ENCODE measurements around the gene DOK3. TPM values are rescaled to one million over a fixed set of nuclear protein-coding genes. Genes with fewer than 3 reads are reported as not detected.

DOK3 gene
- total and polyA plus RNA-seq, 2 of the 13 experiments (the other 11 are each of a cell fraction or from before 2014, with no cell fraction given): 1.4 to 1.5 TPM

DNA sequence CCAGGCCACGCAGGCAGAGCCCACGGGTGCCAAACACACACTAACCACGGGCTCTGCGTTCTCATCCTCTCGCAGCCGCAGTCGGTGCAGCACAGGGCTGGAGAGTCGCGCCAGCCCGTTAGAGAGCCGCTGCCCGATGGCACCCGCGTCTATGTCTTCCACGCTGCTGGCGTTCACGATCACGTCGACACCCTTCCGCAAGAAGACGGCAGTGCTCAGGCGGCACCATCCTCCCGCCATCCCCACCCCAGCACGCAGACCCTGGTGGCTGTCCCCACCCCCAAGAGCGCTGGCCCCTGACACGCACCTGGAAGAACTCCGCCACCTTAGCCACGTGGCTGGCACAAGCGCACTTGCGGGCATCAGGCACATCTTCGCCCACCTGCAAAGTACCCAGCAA, 42.2 kb downstream of the DOK3 start:
- Histone ChIP-seq H3K9me3 (ENCODE audit: low read length) (no peaks in the 10 kb centered on the region), H3K9ac (ENCODE audit: insufficient read depth, low read depth, low read length) (no peak overlapping the region), H3K36me3 (replicated peaks in 1 of 2; ENCODE audit: control insufficient read depth in 1 of 2, insufficient read depth in 2 of 2, low read length in 2 of 2) (peaks cover 3 to 16% of the 10 kb centered on the region in 2 experiments; a peak in 3 of 5 replicates), H3K27me3 (ENCODE audit: control insufficient read depth in 1 of 2, insufficient read depth in 2 of 2, low read length in 2 of 2) (no peaks in the 10 kb centered on the region), H2AFZ (ENCODE audit: low read length) (no peak overlapping the region), H3K27ac (ENCODE audit: extremely low read length, insufficient read depth, low read length) (no peak overlapping the region), H3K4me1 (ENCODE audit: insufficient read depth, low read length) (peaks cover 15% of the 10 kb centered on the region), H4K20me1 (ENCODE audit: insufficient read depth, low read length) (peaks cover 9% of the 10 kb centered on the region; the same call in 1 of the 2 replicates), H3K79me2 (ENCODE audit: insufficient read depth, low read length) (peaks cover 3% of the 10 kb centered on the region), H3K4me2 (ENCODE audit: low read depth, low read length) (no peak overlapping the region), H3K4me3 (replicated peaks in 1 of 3; ENCODE audit: insufficient read depth in 1 of 3, low read depth in 2 of 3, low read length in 3 of 3) (no peak overlapping the region)
- POLR2A ChIA-PET: no interaction called here
- ATAC-seq (no peak), DNase-seq (ENCODE audit: low spot score) (no peak), FAIRE-seq (no peak)
- in situ Hi-C loops (cut with HindIII; ENCODE audit: extremely low pct_ligation_motif_present, low pct_unique_long_range_greater_than_20kb): loop anchor here (25.0 kb wide), 1 partner anchor 355 kb away; no protein-coding TSS in a partner anchor
- intact Hi-C loops (cut with micrococcal nuclease; ENCODE audit: unreplicated experiment): no loop called here
- WGBS (ENCODE audit: low lambda C conversion rate): 98% methylated on average over 16 of the region's 31 CpGs
- BruUV-seq (replicated peaks): no TSS peak
- CTCF ChIA-PET (ENCODE audit: low intra/inter-chr PET ratio, low total read pairs): no interaction called here
- TF ChIP-seq TGIF2 (CRISPR knock-in tag; IDR thresholded peaks at IDR 0.05) (no peak), SRY (CRISPR knock-in tag; IDR thresholded peaks at IDR 0.05) (no peak), SUZ12 (IDR thresholded peaks at IDR 0.05; ENCODE audit: low read depth, low read length) (no peak), ZBTB1 (CRISPR knock-in tag; IDR thresholded peaks at IDR 0.05; ENCODE audit: borderline replicate concordance) (no peak), ZNF761 (CRISPR knock-in tag; conservative IDR thresholded peaks at IDR 0.05) (no peak), PCBP2 (optimal IDR thresholded peaks at IDR 0.05; ENCODE audit: low read depth, low read length, poor library complexity, severe bottlenecking) (no peak), DNMT3B (CRISPR knock-in tag; conservative IDR thresholded peaks at IDR 0.05) (no peak)

DNA sequence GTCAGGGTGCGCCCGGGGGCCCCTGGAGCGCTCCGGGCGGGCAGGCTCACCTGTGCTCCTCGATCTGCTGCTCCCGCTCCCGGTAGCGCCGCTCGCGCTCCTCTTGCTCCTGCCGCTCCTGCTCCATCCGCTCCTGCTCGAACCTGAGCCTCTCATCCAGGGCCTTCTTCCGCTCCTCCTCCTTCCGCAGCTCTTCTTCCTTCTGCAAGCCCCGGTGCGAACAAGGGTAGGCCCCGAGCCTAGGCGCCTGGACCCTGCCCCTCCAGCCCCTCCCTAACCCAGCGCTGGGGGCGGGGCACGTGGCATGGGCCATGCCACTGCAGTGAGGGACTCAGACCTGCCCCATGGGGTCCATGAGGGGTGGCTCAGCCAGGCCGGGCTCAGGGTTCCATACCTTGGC, 42.8 kb downstream of the DOK3 start:
- no TSS peak for BruUV-seq (replicated peaks)
- POLR2A ChIA-PET: no interaction called here
- Histone ChIP-seq H3K9ac (ENCODE audit: insufficient read depth, low read depth, low read length) (no peak overlapping the region), H3K9me3 (ENCODE audit: low read length) (no peaks in the 10 kb centered on the region), H3K4me1 (ENCODE audit: insufficient read depth, low read length) (peaks cover 9% of the 10 kb centered on the region), H3K36me3 (replicated peaks in 1 of 2; ENCODE audit: control insufficient read depth in 1 of 2, insufficient read depth in 2 of 2, low read length in 2 of 2) (peaks cover 3 to 16% of the 10 kb centered on the region in 2 experiments; a peak in 3 of 5 replicates), H3K4me3 (replicated peaks in 1 of 3; ENCODE audit: insufficient read depth in 1 of 3, low read depth in 2 of 3, low read length in 3 of 3) (no peak overlapping the region), H4K20me1 (ENCODE audit: insufficient read depth, low read length) (peaks cover 9% of the 10 kb centered on the region; the same call in 1 of the 2 replicates), H3K79me2 (ENCODE audit: insufficient read depth, low read length) (no peaks in the 10 kb centered on the region), H3K27ac (ENCODE audit: extremely low read length, insufficient read depth, low read length) (no peak overlapping the region), H2AFZ (ENCODE audit: low read length) (no peak overlapping the region), H3K4me2 (ENCODE audit: low read depth, low read length) (no peak overlapping the region), H3K27me3 (ENCODE audit: control insufficient read depth in 1 of 2, insufficient read depth in 2 of 2, low read length in 2 of 2) (no peaks in the 10 kb centered on the region)
- CTCF ChIA-PET (ENCODE audit: low intra/inter-chr PET ratio, low total read pairs): no interaction called here
- DNase-seq (ENCODE audit: low spot score) (no peak), ATAC-seq (no peak), FAIRE-seq (no peak)
- in situ Hi-C loops (cut with HindIII; ENCODE audit: extremely low pct_ligation_motif_present, low pct_unique_long_range_greater_than_20kb) (loop anchor here (25.0 kb wide), 1 partner anchor 355 kb away; no protein-coding TSS in a partner anchor), intact Hi-C loops (cut with micrococcal nuclease; ENCODE audit: unreplicated experiment) (no loop called here)
- WGBS (ENCODE audit: low lambda C conversion rate): 97% methylated on average over 23 of the region's 25 CpGs
- TF ChIP-seq ISX (CRISPR knock-in tag; conservative IDR thresholded peaks at IDR 0.05) (no peak), ZNF607 (CRISPR knock-in tag; IDR thresholded peaks at IDR 0.05; ENCODE audit: borderline replicate concordance) (no peak), ZNF12 (CRISPR knock-in tag; IDR thresholded peaks at IDR 0.05) (no peak), KLF6 (CRISPR knock-in tag; IDR thresholded peaks at IDR 0.05) (no peak), ZNF747 (CRISPR knock-in tag; IDR thresholded peaks at IDR 0.05; ENCODE audit: borderline replicate concordance) (no peak), TEAD3 (CRISPR knock-in tag; optimal IDR thresholded peaks at IDR 0.05; ENCODE audit: borderline replicate concordance) (no peak), NFKBIZ (CRISPR knock-in tag; IDR thresholded peaks at IDR 0.05) (no peak), MAFK (conservative IDR thresholded peaks at IDR 0.05 in 1 of 2, IDR thresholded peaks at IDR 0.05 in 1 of 2; ENCODE audit: low read length in 2 of 2) (no peak), ZNF768 (CRISPR knock-in tag; IDR thresholded peaks at IDR 0.05) (no peak)
